H1 (cell line): Measurements from ENCODE around the gene MAGI1. TPM values are rescaled to one million over a fixed set of nuclear protein-coding genes. Genes with fewer than 3 reads are reported as not detected.

Experiments used
- CTBP2 ChIP-seq: IDR thresholded peaks from 2 replicates; pipeline ENCODE4 v1.7.0; 2011; ENCODE audit warnings: borderline replicate concordance, mild to moderate bottlenecking, moderate library complexity, mixed read lengths, low read length; ENCODE audit not compliant: insufficient read depth, insufficient read length
- EGR1 ChIP-seq: IDR thresholded peaks from 2 replicates; pipeline ENCODE4 v1.6.1; 2011; ENCODE audit warnings: low read depth, low read length, borderline replicate concordance
- GABPA ChIP-seq: IDR thresholded peaks from 2 replicates; pipeline ENCODE4 v1.6.1; 2011; ENCODE audit warnings: mild to moderate bottlenecking, low read length, moderate library complexity, borderline replicate concordance; ENCODE audit not compliant: insufficient read depth
- JUN ChIP-seq: IDR thresholded peaks from 2 replicates; pipeline ENCODE4 v1.6.1; 2011; ENCODE audit warnings: low read depth, mild to moderate bottlenecking, improper control_type of control experiment, low read length
- JUND ChIP-seq: IDR thresholded peaks from 2 replicates; pipeline ENCODE4 v1.6.1; 2011; ENCODE audit warnings: mild to moderate bottlenecking, improper control_type of control experiment, low read length
- POU5F1 ChIP-seq: IDR thresholded peaks from 2 replicates; pipeline ENCODE4 v1.6.1; 2011; ENCODE audit warnings: low read depth, mild to moderate bottlenecking, low read length, moderate library complexity
- SP4 ChIP-seq: IDR thresholded peaks from 2 replicates; pipeline ENCODE4 v1.6.1; 2012; ENCODE audit warnings: low read length, inconsistent platforms
- SRF ChIP-seq: IDR thresholded peaks from 2 replicates; pipeline ENCODE4 v1.6.1; 2011; ENCODE audit warnings: mild to moderate bottlenecking, low read depth, low read length, moderate library complexity
- TAF7 ChIP-seq: optimal IDR thresholded peaks from 2 replicates; pipeline ENCODE3; 2011; ENCODE audit warnings: low read depth, mild to moderate bottlenecking, inconsistent platforms, low read length, moderate library complexity, borderline replicate concordance
- polyA plus RNA-seq, 7 experiments: library from polyadenylated mRNA; depleted of rRNA in 3 of 7; stranded (reverse) in 5 of 7; unstranded in 2 of 7; fragments of >200 nt in 5 of 7; fragments of 200-250 nt in 2 of 7; gene quantifications; 1 replicate in 5 of 7; 2 replicates in 1 of 7; 4 replicates in 1 of 7; pipeline versions ENCODE4 v1.2.1 to v1.2.3, GENCODE V29; 2011 to 2013; ENCODE audit warnings: missing spikeins in 2 of 7, mixed read lengths in 2 of 7
- total RNA-seq: library from RNA; stranded (reverse); fragmentation: NEBNext Ultra II Directional; extraction: Animal tissue kit (Norgen Biotek cat#: 25700); gene quantifications from 2 replicates; pipeline ENCODE4 v1.2.1, GENCODE V29; 2021

The MAGI1 gene
- total and polyA plus RNA-seq, 2 of the 8 experiments (the other 6 are each of a cell fraction or from before 2014, with no cell fraction given) = 19.8 to 78.0 TPM

GRCh38 chr3:65678516-65678915 is 360.2 kb downstream of the MAGI1 start (continued):
- TF ChIP-seq SP4 (no peak), CTBP2 (no peak), JUN (no peak), POU5F1 (no peak), EGR1 (no peak), SRF (no peak), GABPA (no peak), TAF7 (no peak), JUND (no peak)
